8988T (cell line): ENCODE data around the gene PFN4.
"Not testable (repeated sequence)": the region's sequence is repeated elsewhere in the genome, so short reads cannot be mapped to it uniquely, and the experiment has no call there.

ENCODE experiments used
- DNase-seq: peaks from one replicate; pipeline ENCODE4 v3.0.0; 2011

PFN4 gene

GRCh38 chr2:24110660-24111303 is 12.4 kb downstream of the PFN4 start:
- DNase-seq: no peak

- not testable (repeated sequence) for DNase-seq
Observed at GRCh38 chr2:24109431-24109830, 13.7 kb downstream of the PFN4 start.

- no peak for DNase-seq
Observed at GRCh38 chr2:24107336-24107735, 15.8 kb downstream of the PFN4 start.

GRCh38 chr2:24106786-24107185 is 16.3 kb downstream of the PFN4 start:
- DNase-seq: no peak

GRCh38 chr2:24105816-24106215 is 17.3 kb downstream of the PFN4 start:
- DNase-seq: no peak

- DNase-seq: no peak
Observed at GRCh38 chr2:24104906-24105305, 18.2 kb downstream of the PFN4 start.

- no peak for DNase-seq
Observed at GRCh38 chr2:24104110-24104650, 19.0 kb downstream of the PFN4 start.

- no peak for DNase-seq
Observed at GRCh38 chr2:24102677-24103076, 20.5 kb downstream of the PFN4 start.

- DNase-seq: no peak
Observed at GRCh38 chr2:24101992-24102391, 21.1 kb downstream of the PFN4 start.

- not testable (repeated sequence) for DNase-seq
Observed at GRCh38 chr2:24100732-24101131, 22.4 kb downstream of the PFN4 start.

- DNase-seq: not testable (repeated sequence)
Observed at GRCh38 chr2:24095171-24095677, 27.9 kb downstream of the PFN4 start.

- not testable (repeated sequence) for DNase-seq
Observed at GRCh38 chr2:24093270-24093669, 29.9 kb downstream of the PFN4 start.

GRCh38 chr2:24088821-24089359 is 34.2 kb downstream of the PFN4 start:
- DNase-seq: no peak

GRCh38 chr2:24087032-24087431 is 36.1 kb downstream of the PFN4 start:
- DNase-seq: no peak

GRCh38 chr2:24086241-24086640 is 36.9 kb downstream of the PFN4 start:
- DNase-seq: no peak

- DNase-seq: no peak
Observed at GRCh38 chr2:24085200-24085489, 38.0 kb downstream of the PFN4 start.

- DNase-seq: peak; percentile 83
Observed at GRCh38 chr2:24084386-24085199, 38.5 kb downstream of the PFN4 start, which contains the start of gene TP53I3. TSS of gene TP53I3 (minus strand) at chr2:24084834. CDS start at chr2:24084326, 508 bp downstream.

- peak; percentile 50 for DNase-seq
Observed at GRCh38 chr2:24083567-24084385, 39.4 kb downstream of the PFN4 start.

GRCh38 chr2:24082787-24083566 is 40.2 kb downstream of the PFN4 start:
- no peak for DNase-seq

- DNase-seq: no peak
Observed at GRCh38 chr2:24080701-24081100, 42.4 kb downstream of the PFN4 start.

- no peak for DNase-seq
Observed at GRCh38 chr2:24077879-24078278, 45.3 kb downstream of the PFN4 start.

GRCh38 chr2:24077535-24077877 is 45.6 kb downstream of the PFN4 start:
- no peak for DNase-seq
